ENCODE results near the gene FAM117A.
A peak's percentile ranks its signal among the peaks of the same experiment; 100 is the strongest.
"Not testable (repeated sequence)": the region's sequence is repeated elsewhere in the genome, so short reads cannot be mapped to it uniquely, and the experiment has no call there.

Gene FAM117A

GRCh38 chr17:49739641-49740271 is 24.2 kb downstream of the FAM117A start:
- DNase-seq, result peak; percentile 89

GRCh38 chr17:49738456-49739163 is 25.3 kb downstream of the FAM117A start:
- DNase-seq, result no peak

DNA sequence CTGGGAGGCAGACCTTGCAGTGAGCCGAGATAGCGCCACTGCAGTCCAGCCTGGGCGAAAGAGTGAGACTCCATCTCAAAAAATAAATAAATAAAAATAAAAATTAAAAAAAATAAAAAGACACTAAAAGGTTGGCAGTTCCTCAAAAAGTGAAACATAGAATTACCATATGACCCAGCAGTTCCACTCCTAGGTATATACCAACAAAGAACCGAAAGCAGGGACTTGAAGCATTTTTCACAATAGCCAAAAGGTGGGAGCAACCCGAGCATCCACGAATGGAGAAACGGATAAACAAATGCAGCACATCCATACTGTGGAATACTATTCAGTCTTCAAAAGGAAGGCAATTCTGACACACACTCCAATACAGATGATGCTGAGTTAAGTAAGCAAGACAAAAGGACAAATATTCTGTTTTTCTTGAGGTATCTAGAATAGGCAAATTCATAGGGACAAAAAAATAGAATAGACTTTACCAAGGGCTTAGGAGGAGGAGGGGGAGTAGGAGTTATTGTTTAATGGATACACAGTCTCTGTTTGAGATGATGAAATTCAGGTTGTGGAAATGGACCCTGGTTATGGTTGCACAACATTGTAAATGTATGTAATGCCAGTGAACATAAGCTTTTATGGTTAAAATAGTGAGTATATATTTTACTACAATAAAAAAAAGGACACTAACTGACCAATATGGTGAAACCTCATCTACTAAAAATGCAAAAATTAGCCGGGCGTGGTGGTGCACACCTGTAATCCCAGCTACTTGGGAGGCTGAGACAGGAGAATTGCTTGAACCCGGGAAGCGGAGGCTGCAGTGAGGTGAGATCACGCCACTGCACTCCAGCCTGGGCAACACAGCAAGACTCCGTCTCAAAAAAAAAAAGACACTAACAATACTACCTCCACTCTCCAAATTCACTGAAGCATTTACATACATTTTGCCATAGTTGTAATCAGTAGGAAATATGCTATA is 29.1 kb downstream of the FAM117A start:
- DNase-seq, result no peak

DNA sequence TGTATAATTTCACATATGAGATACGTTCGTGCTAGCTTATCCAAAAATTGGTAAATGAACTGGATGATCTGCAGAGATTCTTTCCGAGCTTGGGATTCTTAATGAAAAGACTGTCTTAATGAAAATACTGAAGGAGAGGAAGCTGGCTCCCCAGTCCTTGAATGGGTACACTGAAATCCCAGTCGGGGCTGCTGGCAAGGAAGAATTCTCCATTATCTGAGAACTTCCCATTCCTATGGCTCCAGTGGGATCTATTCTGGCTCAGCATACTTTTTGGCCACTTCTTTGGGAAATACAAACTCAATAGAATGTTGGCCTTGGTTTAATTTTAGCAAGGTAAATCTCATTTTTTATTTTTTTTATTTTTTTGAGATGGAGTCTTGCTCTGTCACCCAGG is 32.5 kb downstream of the FAM117A start:
- no peak for DNase-seq

GRCh38 chr17:49730785-49731434 is 33.0 kb downstream of the FAM117A start:
- no peak for DNase-seq

DNA sequence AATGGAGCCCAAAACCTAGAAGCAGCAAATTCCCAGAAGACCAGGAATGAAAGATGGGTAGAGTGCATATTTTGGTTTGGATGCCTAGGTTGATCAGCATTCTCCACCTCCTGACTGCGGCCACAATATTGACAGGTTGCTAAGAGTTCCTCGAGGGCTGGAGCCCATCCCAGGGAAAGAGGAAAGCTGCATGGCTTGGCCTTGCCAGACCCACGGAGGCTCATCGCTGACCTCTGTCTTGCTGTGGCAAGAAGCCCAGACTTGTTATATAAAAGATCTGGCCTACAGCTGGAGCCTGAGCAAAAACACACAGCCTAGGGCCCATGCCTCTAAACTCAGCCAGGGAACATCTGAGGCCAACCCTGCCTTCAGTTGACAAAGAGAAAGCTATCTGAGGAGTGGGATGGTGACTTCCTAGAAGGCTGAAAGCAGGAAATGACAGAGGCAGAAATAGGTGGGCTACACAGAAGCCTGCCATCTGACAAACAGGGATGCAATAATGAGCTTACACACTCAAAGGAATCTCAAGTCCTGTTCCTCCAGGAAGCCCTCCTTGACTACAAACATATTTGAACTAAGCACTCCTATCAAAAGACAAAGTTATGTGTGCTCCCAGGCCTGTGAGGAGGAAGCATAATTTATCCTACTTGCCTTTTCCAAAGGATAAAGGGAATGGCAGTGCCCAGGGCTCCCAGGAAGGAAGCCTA is 33.7 kb downstream of the FAM117A start:
- DNase-seq, result no peak

DNA sequence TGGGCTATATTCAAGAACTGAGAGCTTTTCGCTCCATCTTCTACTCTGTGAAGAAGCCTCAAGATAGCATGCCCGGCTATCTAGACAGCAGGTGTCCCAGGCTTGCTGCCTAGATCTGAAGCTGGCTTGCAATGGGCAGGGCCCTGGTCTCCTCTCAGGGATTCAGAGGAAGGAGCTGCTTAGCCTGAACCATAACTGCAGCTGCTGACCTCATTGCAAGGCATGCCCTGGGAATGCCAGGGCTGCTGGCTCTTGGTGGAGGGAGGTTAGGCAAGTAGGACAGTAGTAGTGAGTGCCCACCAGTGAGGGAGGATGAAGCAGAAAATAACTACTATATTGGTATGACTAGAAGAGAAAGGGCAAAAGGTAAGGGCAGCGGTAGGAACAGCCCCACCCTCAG is 34.9 kb downstream of the FAM117A start:
- no peak for DNase-seq

DNA sequence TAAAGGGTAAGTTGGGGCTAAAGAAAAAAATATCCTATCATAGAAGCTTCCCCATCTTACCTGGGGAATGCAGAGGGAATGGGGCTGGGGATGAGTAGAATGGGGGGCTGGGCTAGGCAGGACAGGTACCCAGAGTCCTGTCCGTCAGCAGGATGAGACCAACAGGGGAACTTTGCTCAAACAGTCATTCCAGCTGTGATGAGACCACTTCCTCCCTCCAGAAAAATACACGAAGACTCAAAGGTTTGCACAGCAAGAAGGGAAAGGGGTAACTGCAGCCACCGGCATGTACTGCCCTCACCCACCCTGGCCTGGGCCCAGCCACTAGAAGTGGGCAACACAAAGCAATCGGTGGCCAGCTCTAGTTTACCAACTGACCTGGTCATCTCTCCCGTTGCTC is 35.5 kb downstream of the FAM117A start:
- DNase-seq, result no peak

- no peak for DNase-seq
Observed at GRCh38 chr17:49727380-49727779, 36.6 kb downstream of the FAM117A start.

DNA sequence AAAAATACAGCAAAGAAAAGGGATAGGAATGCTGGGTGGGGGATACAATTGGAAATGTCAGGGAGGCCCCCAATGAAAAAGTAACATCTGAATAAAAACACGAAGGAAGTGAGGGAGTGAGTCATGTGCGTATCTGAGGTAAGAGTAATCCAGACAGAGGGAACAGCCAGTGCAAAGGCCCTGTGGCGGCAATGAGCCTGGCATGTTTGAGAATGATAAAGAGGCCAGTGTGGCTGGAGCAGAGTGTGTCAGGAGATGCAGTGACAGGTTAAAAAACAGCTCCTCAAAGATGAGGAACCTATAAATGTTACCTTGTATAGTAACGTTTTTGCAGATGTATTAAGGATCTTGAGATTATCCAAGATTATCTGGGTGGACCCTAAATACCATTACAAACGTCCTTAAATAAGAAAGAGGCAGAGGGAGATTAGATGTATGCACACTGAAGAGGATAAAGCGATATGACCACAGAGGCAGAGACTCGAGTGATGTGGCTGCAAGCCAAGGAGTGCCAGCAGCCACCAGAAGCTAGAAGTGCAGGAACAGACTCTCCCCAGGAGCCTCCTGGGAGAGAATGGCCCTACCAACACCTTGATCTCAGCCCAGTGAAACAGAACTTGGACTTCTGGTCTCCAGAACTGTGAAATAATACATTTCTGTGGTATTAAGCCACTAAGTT is 38.3 kb downstream of the FAM117A start:
- no peak for DNase-seq

GRCh38 chr17:49724552-49724951 is 39.4 kb downstream of the FAM117A start:
- not testable (repeated sequence) for DNase-seq

GRCh38 chr17:49723423-49723822 is 40.5 kb downstream of the FAM117A start:
- DNase-seq, result no peak

GRCh38 chr17:49722066-49722465 is 41.9 kb downstream of the FAM117A start:
- DNase-seq, result no peak

DNA sequence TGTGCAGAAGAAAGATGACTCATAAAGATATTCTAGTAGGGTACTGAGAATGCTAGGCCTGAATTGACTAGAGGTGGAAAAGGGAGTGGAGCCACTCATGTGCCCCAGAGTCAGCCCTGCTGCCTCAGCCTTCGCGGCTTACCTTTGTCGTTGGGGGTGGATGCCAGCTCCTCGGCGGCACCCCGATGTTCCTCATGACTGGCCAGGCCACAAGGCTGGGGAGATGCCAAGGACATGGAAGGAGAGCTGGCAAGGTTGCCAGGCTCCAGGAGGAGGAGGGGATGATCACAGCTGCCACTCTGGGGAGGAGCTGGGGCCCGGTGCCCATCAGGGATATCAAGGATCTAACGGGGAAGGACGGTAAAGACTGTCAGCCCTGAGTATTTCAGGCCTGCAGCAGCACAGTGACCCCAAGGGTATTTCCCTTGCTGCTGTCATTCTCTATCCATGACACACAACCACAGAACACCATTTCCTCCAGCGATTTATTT is 46.5 kb downstream of the FAM117A start:
- no peak for DNase-seq

- no peak for DNase-seq
Observed at GRCh38 chr17:49716668-49717364, 47.1 kb downstream of the FAM117A start.

DNA sequence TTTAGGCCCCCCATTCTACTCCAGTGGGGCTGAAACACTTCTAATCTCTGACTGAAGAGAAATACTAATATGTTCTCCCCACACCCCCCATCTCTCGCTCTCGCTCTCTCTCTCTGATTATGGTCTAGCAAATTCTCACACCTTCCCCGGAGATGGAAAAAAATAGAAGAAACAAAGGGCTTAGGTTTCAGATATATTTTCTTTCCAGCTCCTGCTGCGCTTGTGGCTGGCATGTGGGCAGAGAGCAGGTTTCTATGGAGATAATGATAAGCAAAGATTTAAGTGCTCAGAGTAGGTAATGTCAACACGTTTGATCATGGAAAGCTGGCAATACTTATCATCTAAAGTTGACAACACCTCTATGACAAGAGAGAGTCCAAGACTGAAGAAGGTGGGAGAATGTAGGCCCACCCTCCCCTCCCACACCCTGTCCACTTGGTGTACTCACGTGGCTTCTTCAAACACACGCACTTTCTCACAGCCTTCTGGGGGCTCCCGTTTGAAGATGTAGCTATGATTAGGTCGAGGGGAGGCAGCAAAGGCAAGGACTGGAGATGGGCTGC is 48.1 kb downstream of the FAM117A start:
- no peak for DNase-seq

- no peak for DNase-seq
Observed at GRCh38 chr17:49715216-49715615, 48.7 kb downstream of the FAM117A start.

- DNase-seq, result no peak
Observed at GRCh38 chr17:49708515-49709183, 55.3 kb downstream of the FAM117A start.

GRCh38 chr17:49707608-49708514 is 56.1 kb downstream of the FAM117A start, which contains the start of gene SLC35B1:
Gene SLC35B1, minus strand, starts transcription at chr17:49707964. Its CDS starts 131 bp downstream, at chr17:49707833.
- peak; percentile 98 for DNase-seq
